OCI-M1 (cell line): Measurements from ENCODE around the gene STRADA.
A peak's percentile ranks its signal among the peaks of the same experiment; 100 is the strongest.

Experiments used
- DNase-seq: peaks from one replicate; lab custom pipeline; 2025; lab: John Stamatoyannopoulos, UW

The STRADA gene

GRCh38 chr17:63701456-63701820 is 40.2 kb downstream of the STRADA start:
- peak; percentile 67 for DNase-seq

GRCh38 chr17:63700528-63701455 is 40.8 kb downstream of the STRADA start:
- peak; percentile 81 for DNase-seq

- peak; percentile 80 for DNase-seq
Observed at GRCh38 chr17:63699638-63700527, 41.7 kb downstream of the STRADA start, which contains the start of gene LIMD2. Gene LIMD2 (minus strand): TSS chr17:63700125. CDS start chr17:63699298, 827 bp downstream.

- DNase-seq, result peak; percentile 86
Observed at GRCh38 chr17:63698886-63699637, 42.5 kb downstream of the STRADA start.

GRCh38 chr17:63698381-63698885 is 43.2 kb downstream of the STRADA start:
- DNase-seq, result no peak

DNA sequence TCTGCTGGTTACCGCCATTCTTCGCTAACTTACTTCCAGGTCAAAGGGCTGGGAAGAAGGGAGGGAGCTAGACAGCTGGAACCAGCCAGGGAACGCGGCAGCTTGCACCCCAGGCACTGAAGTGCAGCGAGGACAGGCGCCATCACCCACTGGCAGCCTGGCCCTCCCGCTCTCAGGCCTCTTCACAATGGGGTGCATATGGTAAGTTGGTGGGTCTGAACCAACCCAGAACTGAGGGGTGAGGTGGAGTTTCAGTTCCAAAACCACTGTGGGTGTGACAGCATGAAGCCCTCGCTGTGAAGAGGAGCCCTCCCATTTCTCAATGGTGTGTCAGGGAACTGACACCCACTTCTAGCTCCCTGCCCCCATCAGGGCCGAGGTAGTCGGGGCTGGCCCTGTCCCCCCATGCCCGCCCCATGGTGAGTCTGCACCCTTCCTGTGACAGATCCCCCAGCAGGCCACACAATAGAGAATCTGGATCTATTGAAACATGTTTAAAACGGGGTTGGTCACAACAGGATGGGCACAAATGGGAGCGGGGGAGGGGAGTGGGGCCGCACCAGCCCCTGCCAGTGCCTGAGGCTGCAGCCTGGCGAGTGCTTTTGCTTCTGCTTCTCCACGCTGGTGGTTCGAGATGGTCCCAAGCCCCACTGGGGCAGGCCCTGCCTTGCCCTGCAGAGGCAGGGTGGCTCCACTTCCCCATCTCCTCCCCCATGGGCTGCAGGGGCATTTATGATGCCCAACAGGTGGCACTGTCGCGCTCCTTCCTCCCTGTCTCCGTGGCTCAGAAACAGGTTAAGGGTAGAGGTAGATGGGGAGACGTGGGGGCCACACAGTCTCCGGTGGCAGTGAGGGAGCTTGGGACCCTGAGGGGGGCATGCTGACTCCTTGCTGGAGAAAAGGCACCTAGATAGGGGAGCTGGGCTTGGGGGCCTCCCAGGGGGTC is 44.0 kb downstream of the STRADA start:
- peak; percentile 90 for DNase-seq

DNA sequence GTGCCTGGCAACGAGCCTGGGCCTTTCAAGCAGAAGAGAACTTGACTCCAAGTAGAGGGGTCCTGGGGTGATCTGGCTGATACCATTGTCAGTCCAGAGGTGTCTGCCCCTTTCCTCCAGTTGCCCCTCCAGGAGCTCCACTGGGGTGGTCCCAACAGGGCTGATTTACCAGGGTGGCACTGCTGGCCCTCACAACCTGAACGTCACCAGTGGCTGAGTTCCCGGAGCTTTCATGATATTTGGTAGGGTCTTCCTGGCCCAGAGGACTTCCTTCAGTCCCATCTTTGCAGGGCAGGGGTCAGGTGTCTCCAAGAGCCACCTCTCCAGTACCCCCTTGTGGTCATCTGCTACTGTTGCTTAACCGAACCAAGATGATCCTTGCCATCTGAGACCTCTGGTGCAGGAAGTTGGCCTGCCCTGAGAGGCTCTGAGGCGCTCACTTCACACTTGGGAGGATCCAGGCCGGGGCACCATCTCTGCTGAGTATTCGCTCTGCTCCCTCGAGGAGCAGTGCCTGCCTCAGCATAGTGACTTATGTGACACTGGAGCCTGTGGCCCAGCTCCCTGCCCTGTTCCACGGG is 45.1 kb downstream of the STRADA start:
- peak; percentile 65 for DNase-seq

DNA sequence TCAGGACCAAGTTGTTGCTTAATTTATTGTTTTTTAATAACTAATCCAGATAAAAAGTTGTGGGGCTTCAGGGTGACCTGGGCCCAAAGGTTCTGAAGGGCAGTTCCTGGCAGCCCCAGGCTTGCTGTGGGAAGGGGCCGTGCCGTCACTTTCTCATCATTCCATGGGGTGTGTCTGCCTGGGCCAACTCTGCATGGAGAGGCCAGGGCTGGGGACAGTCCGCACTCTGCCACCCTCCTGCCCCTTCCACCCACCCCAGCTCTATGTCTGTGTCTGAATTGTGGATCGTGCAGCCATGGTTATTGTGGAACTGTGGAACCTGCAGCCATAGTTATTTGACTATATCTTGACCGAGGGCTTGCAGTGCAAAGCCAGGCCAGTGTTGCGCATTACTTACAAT is 45.7 kb downstream of the STRADA start:
- no peak for DNase-seq

DNA sequence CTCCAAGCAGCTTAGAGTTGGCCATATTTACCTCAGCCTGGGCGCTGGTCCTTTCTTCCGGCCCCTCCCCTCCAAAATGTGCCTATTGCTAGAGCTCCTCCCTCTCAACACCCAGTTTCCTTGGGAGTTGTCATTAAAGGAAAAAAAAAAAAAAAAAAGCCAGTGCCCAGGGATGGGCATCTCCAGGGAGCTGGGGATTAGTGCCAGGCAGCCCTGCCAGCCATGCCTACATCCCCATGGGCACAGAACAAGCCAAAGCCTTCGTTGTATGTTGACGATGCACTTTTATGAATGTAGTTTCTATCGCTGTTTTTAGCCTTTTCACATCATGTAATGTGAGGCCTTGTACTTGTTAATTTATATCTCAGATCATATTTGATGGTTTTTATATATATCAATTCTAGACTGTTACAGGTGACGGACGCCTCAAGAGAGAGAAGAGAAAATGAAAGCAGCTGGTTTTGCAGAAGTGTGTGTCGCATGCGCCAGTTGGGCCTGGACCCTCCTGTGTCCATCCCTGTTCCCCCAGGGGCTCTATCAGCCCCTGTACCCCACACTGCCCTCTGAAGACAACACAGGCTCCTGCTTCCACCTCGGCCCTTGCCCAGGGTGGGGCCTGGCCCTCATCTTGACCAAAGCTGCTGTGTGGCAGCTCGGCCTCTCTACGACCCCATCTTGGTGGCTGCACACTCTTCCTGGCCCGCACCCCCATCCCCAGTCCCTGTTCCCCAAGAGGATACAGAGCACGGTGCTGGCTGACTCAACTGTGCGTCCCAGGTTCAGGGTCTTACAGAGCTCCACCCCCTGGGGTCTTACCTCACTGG is 46.4 kb downstream of the STRADA start:
- DNase-seq, result no peak

DNA sequence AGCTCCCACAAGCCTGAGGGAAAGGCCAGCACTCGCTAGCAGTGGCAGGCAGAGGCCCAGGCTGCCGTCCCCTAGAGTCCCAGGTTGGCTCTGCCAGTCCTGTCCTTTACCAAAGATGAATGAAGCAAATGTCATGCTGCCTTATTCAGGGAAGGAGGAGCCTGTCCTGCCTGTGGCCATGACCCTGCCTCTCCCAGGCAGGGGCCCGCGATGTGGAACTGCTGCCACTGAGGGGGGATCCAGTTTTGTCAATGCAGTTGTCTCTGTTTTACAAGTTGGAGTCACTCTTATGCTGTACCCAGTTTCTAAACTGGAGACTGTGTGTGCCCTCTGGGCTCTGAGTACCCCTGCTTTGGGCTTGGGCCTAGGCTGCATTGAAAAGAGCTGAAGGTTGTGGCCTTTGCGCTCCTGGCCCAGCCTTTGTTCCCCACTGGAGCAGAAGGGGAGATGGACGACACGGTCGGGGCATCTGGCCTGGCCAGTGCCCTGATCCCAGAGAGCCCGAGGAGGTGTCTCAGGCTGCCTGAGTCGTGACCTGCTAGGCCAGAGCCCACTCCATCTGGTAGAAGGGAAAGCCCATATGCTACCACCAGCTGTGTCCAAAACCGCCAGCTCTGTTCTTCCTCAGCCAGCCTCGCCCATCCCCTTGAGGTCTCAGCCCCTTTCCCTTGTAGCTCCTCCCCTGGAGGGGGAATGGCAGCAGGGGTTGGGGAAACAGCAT is 47.2 kb downstream of the STRADA start:
- no peak for DNase-seq

DNA sequence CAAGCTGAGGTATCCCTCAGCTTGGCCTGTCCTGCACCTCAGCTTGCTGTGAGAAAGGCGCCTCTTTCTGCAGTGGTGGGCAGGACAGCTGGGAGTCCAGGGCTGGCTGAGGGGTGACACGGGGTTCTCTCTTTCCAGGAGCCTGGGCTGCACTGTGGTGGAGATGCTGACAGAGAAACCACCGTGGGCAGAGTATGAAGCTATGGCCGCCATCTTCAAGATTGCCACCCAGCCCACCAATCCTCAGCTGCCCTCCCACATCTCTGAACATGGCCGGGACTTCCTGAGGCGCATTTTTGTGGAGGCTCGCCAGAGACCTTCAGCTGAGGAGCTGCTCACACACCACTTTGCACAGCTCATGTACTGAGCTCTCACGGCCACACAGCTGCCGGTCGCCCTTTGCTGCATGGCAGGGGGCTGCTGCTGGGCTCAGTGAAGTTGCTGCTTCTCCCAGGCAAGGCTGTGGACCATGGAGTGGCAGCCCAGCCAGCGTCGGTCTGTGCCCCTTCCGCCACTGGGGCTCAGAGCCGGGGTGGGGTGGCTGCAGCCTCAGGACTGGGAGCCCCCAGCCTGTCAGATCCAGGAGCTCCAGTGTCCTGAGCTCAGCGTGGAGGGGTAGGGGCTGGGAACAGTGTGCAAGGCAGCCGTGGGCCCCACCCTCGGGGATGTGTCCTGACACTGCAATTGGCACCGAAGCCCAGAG is 48.0 kb downstream of the STRADA start:
- no peak for DNase-seq

DNA sequence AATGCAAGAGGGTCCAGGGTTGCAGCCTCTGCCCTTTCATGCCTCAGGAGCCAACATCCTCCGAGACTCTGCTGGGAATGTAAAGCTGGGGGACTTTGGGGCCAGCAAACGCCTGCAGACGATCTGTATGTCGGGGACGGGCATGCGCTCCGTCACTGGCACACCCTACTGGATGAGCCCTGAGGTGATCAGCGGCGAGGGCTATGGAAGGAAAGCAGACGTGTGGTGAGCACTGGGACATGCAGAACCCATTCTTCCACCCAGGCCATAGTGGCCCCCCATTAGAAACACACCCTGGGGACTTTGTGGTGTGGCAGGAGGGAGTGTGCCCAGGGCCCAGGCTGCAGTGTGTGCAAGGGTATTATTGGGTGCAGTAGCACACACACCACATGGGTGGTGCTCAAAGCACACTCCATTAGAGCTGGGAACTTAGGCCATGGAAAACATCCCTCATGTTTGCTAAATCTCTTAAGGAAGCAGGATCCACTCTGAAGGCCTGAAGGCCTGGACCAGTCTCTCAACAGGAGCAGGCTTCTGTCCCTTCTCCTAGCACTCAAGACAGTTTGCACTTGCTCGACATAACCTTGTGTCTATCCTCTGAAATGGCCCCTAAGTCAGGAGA is 49.3 kb downstream of the STRADA start:
- no peak for DNase-seq

GRCh38 chr17:63689479-63689878 is 52.1 kb downstream of the STRADA start:
- no peak for DNase-seq

GRCh38 chr17:63688396-63689020 is 53.1 kb downstream of the STRADA start:
- no peak for DNase-seq

DNA sequence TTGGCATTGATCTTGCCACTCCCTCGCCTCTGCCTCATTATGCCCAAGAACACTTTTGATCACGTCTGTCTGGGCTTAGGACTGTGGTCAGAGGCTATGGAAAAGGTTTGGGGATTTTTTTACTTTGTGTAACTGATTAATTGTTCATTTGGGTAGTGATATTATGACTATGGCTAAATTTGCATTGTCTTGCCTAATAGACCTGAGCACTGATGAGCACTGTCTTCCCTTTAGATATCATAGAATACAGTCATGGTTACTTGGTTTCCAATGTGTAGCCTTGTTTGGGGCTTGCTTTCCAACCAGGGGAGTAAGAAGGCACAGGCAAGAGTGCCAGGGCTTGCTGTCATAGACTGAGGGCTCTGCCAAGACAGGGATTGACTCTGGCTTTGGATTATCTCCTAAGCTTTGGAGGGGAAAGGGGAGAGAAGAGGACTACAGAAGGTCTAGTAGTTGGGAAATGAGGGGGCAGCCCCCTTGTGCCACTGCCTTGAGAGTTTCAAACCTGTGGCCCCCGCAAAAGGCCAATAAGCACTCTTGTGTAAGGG is 55.4 kb downstream of the STRADA start:
- no peak for DNase-seq

DNA sequence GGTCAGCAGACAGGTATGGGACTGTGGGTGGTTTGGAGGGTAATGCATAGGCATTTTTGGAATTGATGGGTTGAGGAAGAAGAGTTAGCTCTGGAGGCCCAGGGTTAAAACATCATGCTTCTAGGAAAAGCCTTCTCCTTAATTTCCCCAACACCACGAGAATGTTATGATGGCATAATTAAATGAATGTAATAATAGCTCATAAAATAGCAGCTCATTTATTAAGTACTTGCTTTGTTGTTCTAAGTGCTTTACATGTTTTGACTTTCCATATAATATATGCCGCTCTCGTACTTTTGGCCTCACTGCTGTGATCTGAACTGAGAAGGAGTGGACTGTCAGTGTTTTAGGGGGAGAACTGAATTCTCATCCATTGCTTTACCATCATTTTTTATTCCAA is 56.0 kb downstream of the STRADA start:
- DNase-seq, result no peak

- DNase-seq, result no peak
Observed at GRCh38 chr17:63685041-63685440, 56.6 kb downstream of the STRADA start.
